ENCODE measurements around the gene CATSPER1.
"Not testable (repeated sequence)": the region's sequence is repeated elsewhere in the genome, so short reads cannot be mapped to it uniquely, and the experiment has no call there.

CATSPER1 gene

GRCh38 chr11:66051766-66052663 is 25.7 kb upstream of the CATSPER1 start, which contains the start of gene SF3B2:
Gene SF3B2 (plus strand): TSS chr11:66052364. CDS start chr11:66052385, 21 bp downstream.
- peak; percentile 80 to 91 (median 86) for DNase-seq (ENCODE audit: low read depth in 3 of 3)

- DNase-seq (ENCODE audit: low read depth in 3 of 3): no peak
Measured at GRCh38 chr11:66051371-66051765, 25.1 kb upstream of the CATSPER1 start.

- DNase-seq (ENCODE audit: low read depth in 3 of 3): no peak
Measured at GRCh38 chr11:66050581-66051231, 24.4 kb upstream of the CATSPER1 start.

GRCh38 chr11:66048547-66049323 is 22.5 kb upstream of the CATSPER1 start, which contains the start of gene GAL3ST3:
Gene GAL3ST3 (minus strand): TSS chr11:66049161. CDS start chr11:66045415, 3,746 bp downstream.
- DNase-seq (ENCODE audit: low read depth in 3 of 3): no peak

GRCh38 chr11:66047541-66048365 is 21.5 kb upstream of the CATSPER1 start:
- no peak for DNase-seq (ENCODE audit: low read depth in 3 of 3)

- no peak for DNase-seq (ENCODE audit: low read depth in 3 of 3)
Measured at GRCh38 chr11:66046901-66047300, 20.6 kb upstream of the CATSPER1 start.

GRCh38 chr11:66045177-66045639 is 18.9 kb upstream of the CATSPER1 start:
- DNase-seq (ENCODE audit: low read depth in 3 of 3): peak; percentile 72 to 78 (median 73)

GRCh38 chr11:66044757-66045156 is 18.5 kb upstream of the CATSPER1 start:
- DNase-seq (ENCODE audit: low read depth in 3 of 3): no peak

- no peak for DNase-seq (ENCODE audit: low read depth in 3 of 3)
Measured at GRCh38 chr11:66042996-66043906, 17.0 kb upstream of the CATSPER1 start.

- no peak for DNase-seq (ENCODE audit: low read depth in 3 of 3)
Measured at GRCh38 chr11:66042227-66042995, 16.1 kb upstream of the CATSPER1 start.

- DNase-seq (ENCODE audit: low read depth in 3 of 3): no peak
Measured at GRCh38 chr11:66039765-66040164, 13.5 kb upstream of the CATSPER1 start.

GRCh38 chr11:66037327-66037726 is 11.0 kb upstream of the CATSPER1 start:
- no peak for DNase-seq (ENCODE audit: low read depth in 3 of 3)

GRCh38 chr11:66036334-66036710 is 10.0 kb upstream of the CATSPER1 start:
- no peak for DNase-seq (ENCODE audit: low read depth in 3 of 3)

- no peak for DNase-seq (ENCODE audit: low read depth in 3 of 3)
Measured at GRCh38 chr11:66035653-66036333, 9.5 kb upstream of the CATSPER1 start.

- DNase-seq (ENCODE audit: low read depth in 3 of 3): no peak
Measured at GRCh38 chr11:66032957-66033735, 6.9 kb upstream of the CATSPER1 start.

GRCh38 chr11:66023186-66023440 is 3.2 kb downstream of the CATSPER1 start:
- not testable (repeated sequence) for DNase-seq (ENCODE audit: low read depth in 3 of 3)

GRCh38 chr11:66022401-66023185 is 3.7 kb downstream of the CATSPER1 start:
- peak; percentile 56 to 70 (median 59) for DNase-seq (ENCODE audit: low read depth in 3 of 3)
